Measurements from ENCODE around the gene TNFRSF12A. TPM values are rescaled to one million over a fixed set of nuclear protein-coding genes. Genes with fewer than 3 reads are reported as not detected.

TNFRSF12A gene
- total RNA-seq, 1 experiment from 2014 or later, result 62.5 TPM

DNA sequence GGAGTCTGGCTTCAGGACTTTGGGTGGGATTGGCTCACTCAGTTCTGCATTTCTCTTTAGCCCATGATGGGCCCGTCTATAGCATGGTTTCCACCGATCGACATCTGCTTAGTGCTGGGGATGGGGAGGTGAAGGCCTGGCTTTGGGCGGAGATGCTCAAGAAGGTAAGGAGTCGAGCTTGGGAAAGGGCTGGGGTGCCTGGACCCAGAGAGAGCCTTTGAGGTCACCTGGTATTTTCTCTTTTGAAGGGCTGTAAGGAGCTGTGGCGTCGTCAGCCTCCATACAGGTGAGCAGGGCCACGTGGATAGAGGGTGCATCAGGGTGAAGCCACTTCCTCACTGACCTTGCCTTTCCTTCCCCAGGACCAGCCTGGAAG is 5.8 kb downstream of the TNFRSF12A start:
- peaks cover 24% of the 10 kb centered on the region for H3K4me1 Mint-ChIP-seq (ENCODE audit: low read depth, unreplicated experiment)
- DNase-seq, result no peak
- intact Hi-C loops (cut with micrococcal nuclease; ENCODE audit: unreplicated experiment), result no loop called here
- H3K36me3 ChIP-seq (ENCODE audit: control insufficient read depth, insufficient read depth, low read length), result peaks cover 8% of the 10 kb centered on the region
- H3K36me3 Mint-ChIP-seq (ENCODE audit: insufficient read depth, unreplicated experiment), result peaks cover 78% of the 10 kb centered on the region
- H3K4me3 ChIP-seq (ENCODE audit: low read depth, low read length), result no peak overlapping the region
- no peak overlapping the region for H3K27ac Mint-ChIP-seq (ENCODE audit: unreplicated experiment)
- ChIA-PET CTCF (no interaction called here), POLR2A (no interaction called here)
- TF ChIP-seq CTCF (IDR thresholded peaks at IDR 0.05; ENCODE audit: insufficient read depth in 1 of 2, low read depth in 1 of 2, low read length in 1 of 2, severe bottlenecking in 1 of 2, unreplicated experiment in 1 of 2), result no peak
- no TSS peak for BruUV-seq (replicated peaks)
- H3K27me3 Mint-ChIP-seq (ENCODE audit: insufficient read depth, unreplicated experiment), result no peaks in the 10 kb centered on the region
- H3K27me3 ChIP-seq (replicated peaks; ENCODE audit: control insufficient read depth, insufficient read depth, low read length), result no peaks in the 10 kb centered on the region
- H3K4me1 ChIP-seq, result peaks cover 24% of the 10 kb centered on the region
- no peak overlapping the region for H3K4me3 Mint-ChIP-seq (ENCODE audit: unreplicated experiment)
- no peaks in the 10 kb centered on the region for H3K9me3 Mint-ChIP-seq (ENCODE audit: unreplicated experiment)
- H3K9me3 ChIP-seq, result no peaks in the 10 kb centered on the region

DNA sequence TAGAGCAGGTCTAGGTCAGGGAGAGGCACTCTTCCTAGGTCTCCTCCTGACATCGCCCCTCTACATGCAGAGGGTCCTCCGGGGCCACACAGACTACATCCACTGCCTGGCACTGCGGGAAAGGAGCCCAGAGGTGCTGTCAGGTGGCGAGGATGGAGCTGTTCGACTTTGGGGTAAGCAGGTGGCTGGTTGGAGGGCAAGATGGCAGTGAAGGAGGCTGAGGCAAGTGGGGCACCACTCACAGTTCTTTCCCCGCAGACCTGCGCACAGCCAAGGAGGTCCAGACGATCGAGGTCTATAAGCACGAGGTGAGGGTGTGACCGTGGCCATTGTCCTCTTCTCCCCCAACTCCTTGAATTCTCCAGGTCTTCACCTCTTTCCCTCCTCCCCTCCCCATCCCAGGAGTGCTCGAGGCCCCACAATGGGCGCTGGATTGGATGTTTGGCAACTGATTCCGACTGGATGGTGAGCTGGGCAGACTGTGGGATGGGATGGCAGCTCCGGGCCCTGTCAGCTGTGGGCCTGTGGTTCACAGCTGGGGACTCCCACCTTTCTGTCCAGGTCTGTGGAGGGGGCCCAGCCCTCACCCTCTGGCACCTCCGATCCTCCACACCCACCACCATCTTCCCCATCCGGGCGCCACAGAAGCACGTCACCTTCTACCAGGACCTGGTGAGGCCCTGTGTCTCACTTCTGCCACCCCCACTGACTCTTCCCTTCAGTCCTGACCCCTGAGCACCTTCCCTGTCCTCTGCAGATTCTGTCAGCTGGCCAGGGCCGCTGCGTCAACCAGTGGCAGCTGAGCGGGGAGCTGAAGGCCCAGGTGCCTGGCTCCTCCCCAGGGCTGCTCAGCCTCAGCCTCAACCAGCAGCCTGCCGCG is 6.7 kb downstream of the TNFRSF12A start:
- Mint-ChIP-seq H3K36me3 (ENCODE audit: insufficient read depth, unreplicated experiment) (peaks cover 70% of the 10 kb centered on the region), H3K4me3 (ENCODE audit: unreplicated experiment) (no peak overlapping the region), H3K9me3 (ENCODE audit: unreplicated experiment) (no peaks in the 10 kb centered on the region), H3K4me1 (ENCODE audit: low read depth, unreplicated experiment) (peaks cover 24% of the 10 kb centered on the region), H3K27me3 (ENCODE audit: insufficient read depth, unreplicated experiment) (no peaks in the 10 kb centered on the region), H3K27ac (ENCODE audit: unreplicated experiment) (peak overlapping the region; percentile 50)
- peaks cover 24% of the 10 kb centered on the region for H3K4me1 ChIP-seq
- ChIA-PET CTCF (interaction anchor here (0.7 to 2.6 kb wide), 6 partner anchors 7 to 96 kb away, joined by 3 to 89 read pairs (median 12); partner anchors contain the start of genes PAQR4 and TNFRSF12A), POLR2A (interaction anchor here (0.6 to 2.0 kb wide), 4 partner anchors 11 to 346 kb away, joined by 4 to 15 read pairs (median 4); no protein-coding TSS in a partner anchor)
- peaks cover 6% of the 10 kb centered on the region for H3K36me3 ChIP-seq (ENCODE audit: control insufficient read depth, insufficient read depth, low read length)
- H3K4me3 ChIP-seq (ENCODE audit: low read depth, low read length), result no peak overlapping the region
- H3K27me3 ChIP-seq (replicated peaks; ENCODE audit: control insufficient read depth, insufficient read depth, low read length), result no peaks in the 10 kb centered on the region
- intact Hi-C loops (cut with micrococcal nuclease; ENCODE audit: unreplicated experiment), result no loop called here
- TF ChIP-seq CTCF (IDR thresholded peaks at IDR 0.05; ENCODE audit: insufficient read depth in 1 of 2, low read depth in 1 of 2, low read length in 1 of 2, severe bottlenecking in 1 of 2, unreplicated experiment in 1 of 2), result no peak
- DNase-seq, result no peak
- no TSS peak for BruUV-seq (replicated peaks)
- H3K9me3 ChIP-seq, result no peaks in the 10 kb centered on the region

DNA sequence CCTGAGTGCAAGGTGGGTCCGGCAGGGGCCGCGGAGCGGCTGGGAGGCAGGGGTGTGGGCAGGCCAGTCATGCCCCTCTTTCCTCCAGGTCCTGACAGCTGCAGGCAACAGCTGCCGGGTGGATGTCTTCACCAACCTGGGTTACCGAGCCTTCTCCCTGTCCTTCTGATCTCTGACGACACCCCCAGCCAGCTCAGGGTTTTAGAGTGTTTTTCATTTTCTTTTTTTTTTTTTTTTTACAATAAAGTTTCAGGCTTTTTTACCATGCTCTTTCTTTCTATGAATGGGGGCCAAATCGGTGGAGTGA is 7.3 kb downstream of the TNFRSF12A start:
- no peak overlapping the region for H3K4me3 ChIP-seq (ENCODE audit: low read depth, low read length)
- Mint-ChIP-seq H3K27me3 (ENCODE audit: insufficient read depth, unreplicated experiment) (no peaks in the 10 kb centered on the region), H3K36me3 (ENCODE audit: insufficient read depth, unreplicated experiment) (peaks cover 64% of the 10 kb centered on the region), H3K4me1 (ENCODE audit: low read depth, unreplicated experiment) (peaks cover 21% of the 10 kb centered on the region), H3K9me3 (ENCODE audit: unreplicated experiment) (no peaks in the 10 kb centered on the region), H3K27ac (ENCODE audit: unreplicated experiment) (peak overlapping the region; percentile 50), H3K4me3 (ENCODE audit: unreplicated experiment) (no peak overlapping the region)
- BruUV-seq (replicated peaks), result TSS peak; percentile 22
- intact Hi-C loops (cut with micrococcal nuclease; ENCODE audit: unreplicated experiment), result no loop called here
- H3K4me1 ChIP-seq, result peaks cover 21% of the 10 kb centered on the region
- ChIA-PET POLR2A (interaction anchor here (0.6 to 2.0 kb wide), 6 partner anchors 11 to 345 kb away, joined by 4 to 15 read pairs (median 4); partner anchors contain the start of gene PKMYT1), CTCF (interaction anchor here (0.7 to 2.6 kb wide), 16 partner anchors 7 to 153 kb away, joined by 3 to 89 read pairs (median 4); partner anchors contain the start of genes PAQR4 and TNFRSF12A)
- no peaks in the 10 kb centered on the region for H3K9me3 ChIP-seq
- no peak for DNase-seq
- H3K27me3 ChIP-seq (replicated peaks; ENCODE audit: control insufficient read depth, insufficient read depth, low read length), result no peaks in the 10 kb centered on the region
- TF ChIP-seq CTCF (IDR thresholded peaks at IDR 0.05; ENCODE audit: insufficient read depth in 1 of 2, low read depth in 1 of 2, low read length in 1 of 2, severe bottlenecking in 1 of 2, unreplicated experiment in 1 of 2), result no peak
- peaks cover 6% of the 10 kb centered on the region for H3K36me3 ChIP-seq (ENCODE audit: control insufficient read depth, insufficient read depth, low read length)

All from Caco-2 (cell line).